CD4-positive, alpha-beta T cell treated with Interferon gamma for 1 hour (primary cell): ENCODE data around the gene CDK2AP2.
"Not testable (repeated sequence)": the region's sequence is repeated elsewhere in the genome, so short reads cannot be mapped to it uniquely, and the experiment has no call there.

ENCODE experiments used
- DNase-seq: peaks from one replicate; pipeline ENCODE4 v3.0.0-alpha.2; 2020

Gene CDK2AP2

GRCh38 chr11:67489203-67489884 lies 18.6 kb downstream of the CDK2AP2 start:
- DNase-seq, result no peak

DNA sequence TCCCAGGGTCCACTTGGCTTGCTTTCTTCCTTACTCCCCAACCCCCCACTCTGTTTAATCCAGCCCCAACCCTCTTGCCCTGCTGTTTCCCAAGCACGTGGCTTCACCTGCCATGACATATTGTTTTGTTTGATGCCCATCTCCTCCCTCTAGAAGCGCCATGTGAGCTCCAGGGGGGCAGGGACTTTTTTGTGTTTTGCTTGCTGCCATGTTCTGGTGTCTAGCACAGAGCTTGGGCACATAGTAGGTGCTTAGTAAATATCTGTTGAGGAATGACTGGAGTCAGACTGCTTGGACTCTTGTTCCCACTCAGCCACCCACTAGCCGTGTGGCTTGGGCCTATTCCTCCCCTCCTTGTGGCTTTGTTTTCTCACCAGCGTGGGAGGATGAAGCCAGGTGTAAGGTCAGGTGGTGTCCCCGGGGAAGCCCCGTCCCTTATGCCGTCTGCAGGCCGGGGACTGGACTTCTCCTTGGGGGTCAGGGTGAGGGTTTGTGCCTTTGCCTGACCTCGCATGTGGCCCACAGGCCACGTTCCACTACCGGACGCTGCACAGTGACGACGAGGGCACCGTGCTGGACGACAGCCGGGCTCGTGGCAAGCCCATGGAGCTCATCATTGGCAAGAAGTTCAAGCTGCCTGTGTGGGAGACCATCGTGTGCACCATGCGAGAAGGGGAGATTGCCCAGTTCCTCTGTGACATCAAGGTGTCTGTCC lies 21.3 kb downstream of the CDK2AP2 start:
- DNase-seq, result no peak

DNA sequence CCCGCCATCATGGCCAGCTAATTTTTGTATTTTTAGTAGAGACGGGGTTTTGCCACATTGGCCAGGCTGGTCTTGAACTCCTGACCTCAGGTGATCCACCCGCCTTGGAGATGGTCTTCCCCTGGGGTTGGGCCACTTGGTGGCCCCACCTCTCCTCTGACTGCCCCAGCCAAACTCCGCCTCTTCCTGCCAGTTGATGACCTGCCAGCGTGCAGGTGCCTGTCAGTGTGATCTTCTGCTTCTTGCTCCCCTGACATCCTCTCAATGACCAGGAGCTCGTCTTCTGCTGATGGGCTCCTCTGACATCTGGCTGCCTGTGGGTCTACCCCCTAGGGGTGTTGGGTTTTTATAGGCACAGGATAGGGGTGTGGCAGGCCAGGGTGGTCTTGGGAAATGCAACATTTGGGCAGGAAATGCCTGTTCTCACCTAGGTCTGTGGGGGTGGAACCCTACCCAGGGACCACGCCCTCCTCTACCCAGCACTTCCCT lies 22.0 kb downstream of the CDK2AP2 start:
- peak; percentile 69 for DNase-seq

GRCh38 chr11:67484847-67485311 lies 23.1 kb downstream of the CDK2AP2 start:
- DNase-seq, result peak; percentile 65

GRCh38 chr11:67483831-67484665 lies 23.9 kb downstream of the CDK2AP2 start:
- DNase-seq, result peak; percentile 32

- DNase-seq, result peak; percentile 97
These were observed 24.8 kb downstream of the CDK2AP2 start, which contains the start of gene AIP for GRCh38 chr11:67482827-67483798. Gene AIP, plus strand, starts transcription at chr11:67483026. Its CDS starts 133 bp downstream, at chr11:67483159.

GRCh38 chr11:67482275-67482826 lies 25.6 kb downstream of the CDK2AP2 start:
- DNase-seq, result no peak

- not testable (repeated sequence) for DNase-seq
These were observed 30.5 kb downstream of the CDK2AP2 start for GRCh38 chr11:67477344-67478050.

DNA sequence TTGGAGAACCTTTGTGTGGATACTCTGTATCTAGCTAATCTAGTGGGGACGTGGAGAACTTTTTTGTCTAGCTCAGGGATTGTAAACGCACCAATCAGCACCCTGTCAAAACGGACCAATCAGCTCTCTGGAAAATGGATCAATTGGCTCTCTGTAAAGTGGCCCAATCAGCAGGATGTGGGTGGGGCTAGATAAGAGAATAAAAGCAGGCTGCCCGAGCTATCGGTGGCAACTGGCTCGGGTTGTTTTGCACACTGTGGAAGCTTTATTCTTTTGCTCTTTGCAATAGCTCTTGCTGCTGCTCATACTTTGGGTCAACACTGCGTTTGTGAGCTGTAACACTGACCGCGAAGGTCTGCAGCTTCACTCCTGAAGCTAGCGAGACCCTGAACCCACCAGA lies 31.3 kb downstream of the CDK2AP2 start:
- not testable (repeated sequence) for DNase-seq

- no peak for DNase-seq
These were observed 35.1 kb downstream of the CDK2AP2 start for GRCh38 chr11:67472882-67473281.

DNA sequence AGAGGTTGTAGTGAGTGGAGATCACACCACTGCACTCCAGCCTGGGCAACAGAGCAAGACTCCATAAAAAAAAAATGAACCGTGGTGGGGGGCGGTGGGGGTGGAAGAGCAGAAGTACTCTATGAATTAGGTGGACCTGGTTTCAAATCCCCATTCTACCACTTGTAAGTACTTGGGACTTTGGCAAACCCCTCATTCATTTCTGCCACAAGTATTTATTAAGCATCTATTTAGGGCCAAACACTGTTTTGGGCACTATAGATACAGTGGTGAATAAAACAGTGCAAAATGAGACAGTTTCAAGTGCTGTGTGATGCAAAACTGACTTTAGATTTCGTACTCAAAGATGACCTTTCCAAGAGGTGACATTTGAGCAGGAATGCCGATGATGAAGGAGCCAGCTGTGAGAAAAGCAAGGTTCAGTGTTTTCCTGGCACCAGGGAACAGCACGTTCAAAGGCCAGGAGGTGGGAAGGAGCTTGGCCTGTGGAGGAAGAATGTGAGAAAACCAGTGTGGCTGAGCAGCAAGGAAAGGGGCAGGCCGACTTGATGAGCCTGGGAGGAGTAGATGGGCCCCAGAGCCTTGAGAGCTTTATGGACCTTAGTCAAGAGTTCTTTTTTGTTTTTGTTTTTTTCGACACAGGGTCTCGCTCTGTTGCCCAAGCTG lies 37.5 kb downstream of the CDK2AP2 start:
- DNase-seq, result no peak

DNA sequence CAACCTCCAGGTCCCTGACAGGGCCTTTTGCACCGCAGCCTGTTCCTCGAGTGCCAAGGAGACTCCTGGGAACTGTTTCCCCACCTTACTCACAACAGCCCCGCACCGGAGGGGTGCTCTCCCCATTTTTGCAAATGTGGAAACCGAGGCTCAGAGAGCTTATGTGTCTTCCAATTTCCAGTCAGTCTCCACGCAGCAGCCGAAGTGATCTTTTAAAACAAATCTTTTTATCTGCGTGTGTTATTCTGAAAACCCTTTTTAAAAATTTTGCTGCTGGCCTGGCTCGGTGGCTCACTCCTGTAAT lies 38.5 kb downstream of the CDK2AP2 start:
- no peak for DNase-seq

GRCh38 chr11:67468759-67469507 lies 39.0 kb downstream of the CDK2AP2 start, which contains the start of gene TMEM134:
Gene TMEM134, minus strand, starts transcription at chr11:67469251. Its CDS starts 59 bp downstream, at chr11:67469192.
- peak; percentile 93 for DNase-seq

GRCh38 chr11:67468456-67468758 lies 39.6 kb downstream of the CDK2AP2 start:
- DNase-seq, result no peak

GRCh38 chr11:67468056-67468455 lies 39.9 kb downstream of the CDK2AP2 start:
- DNase-seq, result no peak

GRCh38 chr11:67466962-67467771 lies 40.8 kb downstream of the CDK2AP2 start:
- DNase-seq, result no peak

- no peak for DNase-seq
These were observed 41.6 kb downstream of the CDK2AP2 start for GRCh38 chr11:67466367-67466766.

- DNase-seq, result not testable (repeated sequence)
These were observed 42.4 kb downstream of the CDK2AP2 start for GRCh38 chr11:67465530-67465929.

DNA sequence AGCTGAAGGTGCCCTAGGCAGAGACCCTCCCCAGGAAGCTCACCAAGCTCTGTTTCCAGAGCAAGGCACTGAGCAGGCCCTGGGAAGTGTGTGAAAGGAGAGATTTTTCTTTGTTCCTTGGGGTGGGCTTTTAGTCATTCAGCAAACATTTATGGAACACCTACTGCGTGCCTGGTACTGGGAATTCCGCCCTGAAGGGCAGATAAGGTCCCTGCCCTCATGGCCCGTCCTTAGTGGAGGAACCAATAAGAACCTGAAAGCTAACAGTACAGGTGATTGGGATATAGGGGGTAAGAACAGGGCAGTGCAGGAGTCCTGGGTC lies 42.8 kb downstream of the CDK2AP2 start:
- no peak for DNase-seq
